HG02981 (cell line): ENCODE measurements around the gene ABHD14A.
A peak's percentile ranks its signal among the peaks of the same experiment; 100 is the strongest.
"Not testable (repeated sequence)": the region's sequence is repeated elsewhere in the genome, so short reads cannot be mapped to it uniquely, and the experiment has no call there.

Experiments used
- ATAC-seq: cut with Tn5 transposase; IDR thresholded peaks from one replicate; pipeline ENCODE4 v1.9.1; 2021; ENCODE audit warnings: mild to moderate bottlenecking, moderate library complexity; ENCODE audit not compliant: unreplicated experiment

Gene ABHD14A

DNA sequence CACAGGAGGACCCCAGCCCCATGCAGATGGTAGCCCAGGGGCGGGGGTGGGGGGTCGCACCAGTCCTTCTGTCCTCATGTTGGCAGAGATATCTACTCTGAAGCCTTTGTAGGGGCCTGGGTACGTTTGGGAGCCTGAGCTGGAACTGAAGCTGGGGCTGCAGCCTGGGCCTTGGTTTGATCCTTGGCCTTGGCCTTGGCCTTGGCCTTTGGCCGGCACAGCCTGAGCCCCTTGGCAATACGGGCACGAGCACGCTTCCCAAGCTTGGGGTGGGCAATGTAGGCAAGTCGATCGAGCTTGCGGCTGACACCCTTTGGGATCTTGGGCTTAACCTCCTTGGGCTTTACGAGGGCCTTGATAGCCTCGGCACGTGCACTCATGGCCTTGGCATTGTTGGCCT is 18.8 kb downstream of the ABHD14A start:
- not testable (repeated sequence) for ATAC-seq

GRCh38 chr3:51994530-51994929 is 19.7 kb downstream of the ABHD14A start:
- no peak for ATAC-seq

- peak; percentile 88 for ATAC-seq
Observed at GRCh38 chr3:51995346-51996163, 20.7 kb downstream of the ABHD14A start, which contains the start of gene RPL29. Gene RPL29 (minus strand): TSS chr3:51995895. CDS start chr3:51995461, 434 bp downstream.

DNA sequence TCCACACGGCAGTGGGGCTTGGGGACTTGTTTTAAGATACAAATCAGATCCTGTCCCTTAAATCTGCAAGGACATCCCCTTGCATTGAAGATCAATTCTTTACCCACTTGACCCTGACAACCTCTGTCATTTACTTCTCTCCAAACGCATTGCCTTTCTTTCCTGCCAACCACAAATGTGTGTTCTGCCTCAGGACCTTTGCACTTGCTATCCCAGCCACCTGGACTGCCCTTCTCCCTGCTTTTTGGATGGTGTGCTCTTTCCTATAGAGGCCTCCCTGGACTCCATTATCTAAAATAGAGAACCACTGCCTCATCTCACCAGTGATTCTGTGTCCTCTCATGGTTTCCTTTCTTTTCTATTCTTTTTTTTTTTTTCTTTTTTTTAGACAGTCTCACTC is 22.3 kb downstream of the ABHD14A start:
- no peak for ATAC-seq

GRCh38 chr3:51997935-51998596 is 23.2 kb downstream of the ABHD14A start:
- no peak for ATAC-seq

GRCh38 chr3:51998774-51999173 is 23.9 kb downstream of the ABHD14A start:
- ATAC-seq, result no peak

GRCh38 chr3:51999846-52000245 is 25.0 kb downstream of the ABHD14A start:
- no peak for ATAC-seq

GRCh38 chr3:52001443-52001974 is 26.6 kb downstream of the ABHD14A start:
- ATAC-seq, result peak; percentile 90

DNA sequence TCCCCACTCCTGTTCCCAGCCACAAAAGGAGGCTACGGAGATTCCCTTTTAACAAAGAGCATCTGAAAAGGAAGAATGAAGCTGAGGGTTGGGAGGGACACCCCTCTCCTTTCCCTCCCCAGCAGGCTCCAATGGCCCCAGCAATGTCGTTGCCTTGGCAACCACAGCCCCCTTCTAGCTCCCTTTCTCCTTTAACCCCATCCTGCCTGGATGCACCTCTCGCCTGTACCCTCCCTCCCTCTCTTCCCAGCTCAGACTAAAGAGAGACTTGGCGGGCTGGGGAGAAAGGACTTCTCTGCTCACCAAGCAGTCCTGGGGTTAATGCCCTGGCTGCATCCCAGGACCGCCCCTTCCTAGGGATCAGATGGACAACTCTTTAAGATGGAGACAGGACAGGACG is 27.9 kb downstream of the ABHD14A start:
- no peak for ATAC-seq

- no peak for ATAC-seq
Observed at GRCh38 chr3:52004163-52004787, 29.4 kb downstream of the ABHD14A start.

DNA sequence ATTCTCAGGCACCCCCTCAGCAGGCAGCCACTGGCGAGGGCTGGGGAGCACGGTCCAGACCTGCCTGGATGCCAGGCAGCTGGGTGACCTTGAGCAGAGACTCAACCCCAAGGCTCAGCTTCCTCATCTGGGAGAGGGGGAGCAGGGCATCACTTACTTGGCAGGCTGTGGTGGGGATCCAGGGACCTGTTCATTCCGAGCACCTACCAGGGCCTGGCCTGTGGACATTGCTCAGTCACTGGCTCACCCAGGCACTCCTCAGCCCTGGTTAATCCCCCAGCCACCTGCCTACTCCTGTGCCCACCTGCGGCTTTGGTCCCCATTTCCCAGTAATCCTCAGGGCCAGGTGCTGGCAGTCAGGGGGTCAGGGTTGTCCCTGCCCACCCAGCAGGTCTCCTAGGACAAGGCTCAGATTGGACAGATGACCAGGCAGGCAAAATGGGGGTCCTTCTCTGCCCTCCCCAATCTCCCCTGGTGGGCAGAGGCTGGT is 30.1 kb downstream of the ABHD14A start:
- no peak for ATAC-seq

DNA sequence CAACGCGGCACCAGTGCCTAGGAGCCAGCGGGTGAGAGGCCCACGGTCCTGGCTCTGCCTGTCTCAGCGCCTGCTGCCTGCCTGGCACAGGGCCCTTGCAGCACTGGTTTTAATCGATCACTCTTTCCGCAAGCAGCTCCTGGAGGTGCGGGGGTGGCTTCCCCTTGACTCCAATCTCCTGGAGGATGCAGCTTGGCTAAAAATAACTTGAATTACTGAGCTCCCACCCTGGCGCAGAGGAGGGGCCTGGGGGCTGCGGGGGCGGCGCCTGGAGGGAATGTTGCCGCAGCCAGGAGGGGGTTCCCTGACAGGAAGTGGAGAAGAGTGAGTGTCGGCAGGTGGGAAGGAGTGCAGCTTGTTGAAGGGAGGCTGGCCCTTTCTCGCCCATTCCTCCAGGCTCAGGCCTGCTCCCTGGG is 30.7 kb downstream of the ABHD14A start:
- ATAC-seq, result no peak

GRCh38 chr3:52006017-52006819 is 31.4 kb downstream of the ABHD14A start:
- ATAC-seq, result no peak

- ATAC-seq, result no peak
Observed at GRCh38 chr3:52006820-52007133, 31.9 kb downstream of the ABHD14A start.

GRCh38 chr3:52007291-52007690 is 32.4 kb downstream of the ABHD14A start:
- ATAC-seq, result no peak

- ATAC-seq, result no peak
Observed at GRCh38 chr3:52010431-52010830, 35.6 kb downstream of the ABHD14A start.

DNA sequence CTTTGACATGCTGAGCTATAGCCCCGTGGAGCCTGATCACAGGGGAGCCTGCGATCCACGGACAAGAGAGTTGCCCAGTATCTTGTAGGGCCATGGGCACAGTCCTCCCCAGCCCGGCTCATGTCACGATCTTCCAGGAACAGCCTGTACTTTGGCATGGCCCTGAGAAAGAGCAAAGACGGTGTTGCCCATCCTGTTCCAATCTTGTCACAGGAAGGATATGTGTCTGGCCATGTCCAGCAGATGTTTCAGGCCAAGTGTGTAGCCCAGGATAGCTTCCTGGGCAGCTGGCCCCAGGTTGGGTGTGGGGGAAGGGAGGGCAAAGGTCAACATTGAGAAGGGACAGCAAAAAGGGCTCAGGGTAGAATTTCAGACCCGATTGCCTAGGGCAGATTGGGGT is 37.8 kb downstream of the ABHD14A start:
- no peak for ATAC-seq

DNA sequence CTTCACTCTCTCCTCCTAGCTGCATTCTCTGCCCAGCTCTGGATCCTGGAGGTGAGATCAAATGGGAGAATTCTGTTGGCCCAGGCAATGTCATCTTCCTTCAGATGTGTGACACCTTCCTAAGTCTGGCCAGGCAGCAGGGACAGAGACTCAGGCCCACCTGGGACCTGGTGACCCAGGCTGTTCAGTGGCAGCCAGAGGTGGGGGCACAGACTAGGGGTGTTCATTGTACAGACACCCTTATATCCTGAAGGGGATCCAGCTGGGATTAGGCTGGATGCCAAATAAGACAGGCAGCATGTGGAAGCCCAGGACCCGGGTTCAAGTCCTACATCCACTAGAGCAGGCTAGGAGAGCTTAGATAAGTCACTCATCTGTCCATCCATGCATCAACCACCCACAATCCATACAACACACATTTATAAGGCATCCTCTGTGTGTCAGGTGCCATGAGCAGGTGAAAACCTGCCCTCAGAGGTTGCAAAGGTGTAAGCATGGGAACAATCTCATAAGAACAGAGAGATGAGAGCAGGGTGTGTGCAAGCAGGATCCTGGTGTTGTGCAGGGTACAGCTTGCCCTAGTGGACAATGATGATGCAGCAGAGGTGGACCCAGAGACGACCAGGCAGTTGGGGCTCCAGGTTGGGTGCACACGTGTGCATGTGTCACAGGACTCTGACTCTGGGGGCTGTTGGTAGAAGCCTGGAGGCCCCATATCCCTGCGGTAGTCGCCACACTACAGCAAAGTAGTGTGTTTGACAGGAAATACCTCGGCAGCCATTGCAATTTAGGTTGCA is 39.1 kb downstream of the ABHD14A start:
- no peak for ATAC-seq

DNA sequence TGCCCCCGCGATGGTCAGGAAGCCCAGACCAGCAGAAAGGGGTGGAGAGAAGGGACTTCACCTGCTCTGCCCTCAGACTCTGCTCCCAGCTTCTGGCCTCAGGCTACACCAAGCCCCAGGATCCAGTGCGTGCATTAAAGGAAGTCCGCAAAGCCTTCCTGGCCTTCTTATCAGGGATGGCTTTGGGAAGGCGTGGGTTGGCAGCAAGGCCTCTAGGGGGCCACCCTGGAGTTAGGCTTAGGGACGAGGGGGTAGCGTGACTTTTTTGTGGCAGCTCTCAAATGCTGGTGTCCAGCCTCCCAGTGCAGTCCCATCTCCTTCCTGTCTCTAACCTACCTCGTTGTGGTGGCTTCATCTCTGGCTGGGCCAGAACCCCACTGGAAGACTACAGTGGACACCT is 39.7 kb downstream of the ABHD14A start:
- ATAC-seq, result no peak
